Measurements from ENCODE around the gene PJVK.
A peak's percentile ranks its signal among the peaks of the same experiment; 100 is the strongest.
"Not testable (repeated sequence)": the region's sequence is repeated elsewhere in the genome, so short reads cannot be mapped to it uniquely, and the experiment has no call there.

PJVK gene

GRCh38 chr2:178450774-178451525, at the start of gene PJVK, which contains the start of gene PRKRA:
Gene PJVK, plus strand, starts transcription at chr2:178451378. Its CDS starts 2,032 bp downstream, at chr2:178453410.
Gene PRKRA, minus strand, starts transcription at chr2:178451175. Its CDS starts 145 bp downstream, at chr2:178451030.
- peak; percentile 97 for DNase-seq

- no peak for DNase-seq
Observed at GRCh38 chr2:178401994-178402437, 49.2 kb upstream of the PJVK start.

GRCh38 chr2:178403671-178404306, 47.4 kb upstream of the PJVK start:
- no peak for DNase-seq

- DNase-seq = no peak
Observed at GRCh38 chr2:178404368-178404767, 46.8 kb upstream of the PJVK start.

GRCh38 chr2:178409261-178409660, 41.9 kb upstream of the PJVK start:
- DNase-seq = no peak

GRCh38 chr2:178412047-178412446, 39.1 kb upstream of the PJVK start:
- DNase-seq = no peak

- not testable (repeated sequence) for DNase-seq
Observed at GRCh38 chr2:178412453-178412852, 38.7 kb upstream of the PJVK start.

GRCh38 chr2:178413472-178414265, 37.5 kb upstream of the PJVK start:
- DNase-seq = peak; percentile 83

- DNase-seq = peak; percentile 87
Observed at GRCh38 chr2:178414266-178415247, 36.6 kb upstream of the PJVK start.

- DNase-seq = no peak
Observed at GRCh38 chr2:178415979-178416378, 35.2 kb upstream of the PJVK start.

- DNase-seq = no peak
Observed at GRCh38 chr2:178417916-178418315, 33.3 kb upstream of the PJVK start.

GRCh38 chr2:178418426-178418825, 32.8 kb upstream of the PJVK start:
- no peak for DNase-seq

GRCh38 chr2:178419123-178419522, 32.1 kb upstream of the PJVK start:
- no peak for DNase-seq

- DNase-seq = no peak
Observed at GRCh38 chr2:178420463-178420999, 30.6 kb upstream of the PJVK start.

GRCh38 chr2:178422097-178422496, 29.1 kb upstream of the PJVK start:
- no peak for DNase-seq

GRCh38 chr2:178423746-178424145, 27.4 kb upstream of the PJVK start:
- DNase-seq = not testable (repeated sequence)

- no peak for DNase-seq
Observed at GRCh38 chr2:178425255-178425827, 25.8 kb upstream of the PJVK start.

GRCh38 chr2:178426388-178426787, 24.8 kb upstream of the PJVK start:
- no peak for DNase-seq

GRCh38 chr2:178427458-178427857, 23.7 kb upstream of the PJVK start:
- no peak for DNase-seq

- DNase-seq = no peak
Observed at GRCh38 chr2:178428396-178428806, 22.8 kb upstream of the PJVK start.

GRCh38 chr2:178429336-178429735, 21.8 kb upstream of the PJVK start:
- DNase-seq = no peak

GRCh38 chr2:178436662-178437061, 14.5 kb upstream of the PJVK start:
- DNase-seq = no peak
